ENCODE measurements around the gene ELK3.

DNA sequence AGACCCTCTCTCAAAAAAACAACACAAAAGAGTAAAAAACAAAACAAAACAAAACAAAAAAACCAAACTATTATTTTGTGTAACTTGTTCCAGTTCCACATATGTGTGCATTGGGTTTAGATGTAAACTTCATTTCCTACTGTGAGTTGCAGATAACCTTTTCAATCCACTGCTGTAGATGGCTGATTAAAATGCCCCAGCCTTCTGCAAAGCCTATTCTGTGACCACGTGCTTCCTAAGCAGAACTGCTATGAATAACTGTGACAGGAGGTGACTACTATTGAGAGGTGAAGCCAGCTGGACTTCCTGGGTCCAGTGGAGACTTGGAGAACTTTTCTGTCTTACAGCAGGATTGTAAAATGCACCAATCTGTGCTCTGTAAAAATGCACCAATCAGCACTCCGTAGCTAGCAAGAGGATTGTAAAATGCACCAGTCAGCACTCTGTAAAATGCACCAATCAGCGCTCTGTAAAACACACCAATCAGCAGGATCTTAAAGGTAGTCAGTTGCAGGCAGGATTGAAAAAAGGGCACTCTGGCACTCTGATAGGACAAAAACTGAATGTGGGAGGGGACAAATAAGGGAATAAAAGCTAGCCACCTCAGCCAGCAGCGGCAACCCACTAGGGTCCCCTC lies 10.3 kb upstream of the ELK3 start:
- TF ChIP-seq, protein P1, sequence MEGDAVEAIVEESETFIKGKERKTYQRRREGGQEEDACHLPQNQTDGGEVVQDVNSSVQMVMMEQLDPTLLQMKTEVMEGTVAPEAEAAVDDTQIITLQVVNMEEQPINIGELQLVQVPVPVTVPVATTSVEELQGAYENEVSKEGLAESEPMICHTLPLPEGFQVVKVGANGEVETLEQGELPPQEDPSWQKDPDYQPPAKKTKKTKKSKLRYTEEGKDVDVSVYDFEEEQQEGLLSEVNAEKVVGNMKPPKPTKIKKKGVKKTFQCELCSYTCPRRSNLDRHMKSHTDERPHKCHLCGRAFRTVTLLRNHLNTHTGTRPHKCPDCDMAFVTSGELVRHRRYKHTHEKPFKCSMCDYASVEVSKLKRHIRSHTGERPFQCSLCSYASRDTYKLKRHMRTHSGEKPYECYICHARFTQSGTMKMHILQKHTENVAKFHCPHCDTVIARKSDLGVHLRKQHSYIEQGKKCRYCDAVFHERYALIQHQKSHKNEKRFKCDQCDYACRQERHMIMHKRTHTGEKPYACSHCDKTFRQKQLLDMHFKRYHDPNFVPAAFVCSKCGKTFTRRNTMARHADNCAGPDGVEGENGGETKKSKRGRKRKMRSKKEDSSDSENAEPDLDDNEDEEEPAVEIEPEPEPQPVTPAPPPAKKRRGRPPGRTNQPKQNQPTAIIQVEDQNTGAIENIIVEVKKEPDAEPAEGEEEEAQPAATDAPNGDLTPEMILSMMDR (IDR thresholded peaks at IDR 0.05): no peak
- TF ChIP-seq POLR2A (IDR thresholded peaks at IDR 0.05): no peak

All from lower leg skin (tissue), 3 donors.